AG09319 (cell line): Measurements from ENCODE around the gene DDX49.

Source experiments
- DNase-seq: peaks from one replicate; pipeline ENCODE4 v3.0.0-alpha.2; 2010; ENCODE audit warnings: low read depth; ENCODE audit errors: extremely low read depth
- TF ChIP-seq, protein P1 (sequence below): IDR thresholded peaks from 2 replicates; pipeline ENCODE4 v1.5.1; 2011; ENCODE audit warnings: low read depth, mild to moderate bottlenecking, inconsistent platforms, low read length, moderate library complexity

DDX49 gene

DNA sequence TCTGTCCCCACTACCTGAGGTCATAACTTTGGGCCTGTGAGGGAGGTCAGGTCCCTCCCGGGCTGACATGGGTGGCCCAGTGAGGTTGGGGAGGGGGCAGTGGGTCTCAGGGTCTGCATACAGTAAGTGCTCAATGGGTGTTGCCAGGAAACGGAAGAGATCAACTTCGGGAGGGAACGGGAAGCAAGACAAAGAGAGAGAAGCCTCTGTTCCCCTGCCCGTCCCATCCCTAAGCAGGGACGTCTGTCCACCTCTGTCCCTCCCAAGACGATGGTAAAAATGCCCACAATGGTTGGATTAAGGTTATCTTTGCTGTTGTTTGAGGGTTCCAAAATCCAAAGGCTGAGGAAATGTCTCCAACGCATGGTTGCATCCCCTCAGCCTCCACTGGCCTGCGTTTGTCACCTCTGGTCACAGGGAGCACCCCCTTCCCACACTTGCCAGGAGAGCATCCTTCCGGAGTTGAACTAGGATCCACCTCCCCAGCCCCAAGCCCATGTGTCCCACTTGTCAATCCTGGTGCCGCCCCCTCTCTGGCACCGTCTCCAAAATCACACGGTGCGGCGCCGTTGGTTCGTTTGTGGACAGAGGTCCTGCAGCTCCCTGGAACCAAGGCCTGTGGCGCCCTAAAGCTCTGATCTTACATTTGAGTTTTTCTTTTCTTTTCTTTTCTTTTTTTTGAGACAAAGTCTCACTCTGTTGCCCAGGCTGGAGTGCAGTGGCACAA is 22.3 kb downstream of the DDX49 start:
- DNase-seq: no peak
- TF ChIP-seq, protein P1, sequence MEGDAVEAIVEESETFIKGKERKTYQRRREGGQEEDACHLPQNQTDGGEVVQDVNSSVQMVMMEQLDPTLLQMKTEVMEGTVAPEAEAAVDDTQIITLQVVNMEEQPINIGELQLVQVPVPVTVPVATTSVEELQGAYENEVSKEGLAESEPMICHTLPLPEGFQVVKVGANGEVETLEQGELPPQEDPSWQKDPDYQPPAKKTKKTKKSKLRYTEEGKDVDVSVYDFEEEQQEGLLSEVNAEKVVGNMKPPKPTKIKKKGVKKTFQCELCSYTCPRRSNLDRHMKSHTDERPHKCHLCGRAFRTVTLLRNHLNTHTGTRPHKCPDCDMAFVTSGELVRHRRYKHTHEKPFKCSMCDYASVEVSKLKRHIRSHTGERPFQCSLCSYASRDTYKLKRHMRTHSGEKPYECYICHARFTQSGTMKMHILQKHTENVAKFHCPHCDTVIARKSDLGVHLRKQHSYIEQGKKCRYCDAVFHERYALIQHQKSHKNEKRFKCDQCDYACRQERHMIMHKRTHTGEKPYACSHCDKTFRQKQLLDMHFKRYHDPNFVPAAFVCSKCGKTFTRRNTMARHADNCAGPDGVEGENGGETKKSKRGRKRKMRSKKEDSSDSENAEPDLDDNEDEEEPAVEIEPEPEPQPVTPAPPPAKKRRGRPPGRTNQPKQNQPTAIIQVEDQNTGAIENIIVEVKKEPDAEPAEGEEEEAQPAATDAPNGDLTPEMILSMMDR: no peak

DNA sequence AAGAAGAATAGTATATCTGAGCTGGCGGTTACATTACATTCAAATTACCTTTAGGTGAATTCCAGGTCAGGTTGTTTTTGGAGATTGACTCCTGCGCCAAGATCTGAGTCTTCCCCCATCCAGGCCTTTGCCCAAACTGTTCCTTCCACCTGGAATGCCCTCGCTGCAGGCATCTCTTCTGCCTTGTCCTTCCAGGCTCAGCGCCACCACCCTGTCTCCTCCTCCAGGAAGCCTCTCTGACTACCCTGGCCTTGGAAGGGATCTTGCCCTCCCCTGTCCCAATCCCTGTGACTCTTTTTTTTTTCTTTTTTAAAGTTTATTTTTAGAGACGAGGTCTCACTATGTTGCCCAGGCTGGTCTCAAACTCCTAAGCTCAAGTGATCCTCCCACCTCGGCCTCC is 23.2 kb downstream of the DDX49 start:
- no peak for DNase-seq
- TF ChIP-seq, protein P1: no peak

DNA sequence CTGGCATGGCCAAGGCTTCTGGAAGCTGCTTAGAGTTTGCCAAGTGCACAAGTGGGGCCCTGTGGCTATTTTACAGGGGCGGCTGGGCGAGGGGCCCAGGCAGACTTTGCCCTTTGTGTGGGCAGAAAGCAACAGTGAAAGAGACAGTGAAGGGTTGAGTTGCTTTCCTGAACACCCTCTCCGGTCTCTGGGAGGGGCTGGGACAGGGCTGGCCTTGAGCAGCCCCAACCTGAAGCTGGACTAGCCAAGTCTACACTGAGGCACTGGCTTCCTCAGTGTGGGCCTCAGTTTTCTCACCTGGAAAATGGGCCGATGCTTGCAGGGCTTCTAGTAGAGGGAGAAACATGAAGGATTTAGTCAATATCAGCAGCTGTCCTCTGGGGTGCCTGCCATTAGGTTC is 23.9 kb downstream of the DDX49 start:
- TF ChIP-seq, protein P1: no peak

DNA sequence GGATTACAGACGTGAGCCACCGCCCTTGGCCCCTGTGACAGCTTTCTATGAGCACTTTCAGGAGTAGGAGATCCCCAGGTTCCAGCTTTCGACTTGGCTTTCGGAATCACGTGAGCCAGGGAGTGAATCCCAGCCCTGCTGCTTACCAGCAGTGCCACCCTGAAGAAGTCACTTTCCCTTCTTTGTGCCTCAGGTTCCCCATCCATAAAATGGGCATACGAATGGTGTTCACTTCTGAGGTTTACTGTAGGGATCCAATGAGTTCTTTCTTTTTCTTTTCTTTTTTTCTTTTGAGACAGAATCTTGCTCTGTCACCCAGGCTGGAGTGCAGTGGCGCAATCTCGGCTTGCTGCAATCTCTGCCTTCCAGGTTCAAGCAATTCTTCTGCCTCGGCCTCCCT is 25.8 kb downstream of the DDX49 start:
- no peak for DNase-seq
- TF ChIP-seq, protein P1: no peak

More for the DNA sequence above, 23.9 kb downstream of the DDX49 start:
- no peak for DNase-seq

DNA sequence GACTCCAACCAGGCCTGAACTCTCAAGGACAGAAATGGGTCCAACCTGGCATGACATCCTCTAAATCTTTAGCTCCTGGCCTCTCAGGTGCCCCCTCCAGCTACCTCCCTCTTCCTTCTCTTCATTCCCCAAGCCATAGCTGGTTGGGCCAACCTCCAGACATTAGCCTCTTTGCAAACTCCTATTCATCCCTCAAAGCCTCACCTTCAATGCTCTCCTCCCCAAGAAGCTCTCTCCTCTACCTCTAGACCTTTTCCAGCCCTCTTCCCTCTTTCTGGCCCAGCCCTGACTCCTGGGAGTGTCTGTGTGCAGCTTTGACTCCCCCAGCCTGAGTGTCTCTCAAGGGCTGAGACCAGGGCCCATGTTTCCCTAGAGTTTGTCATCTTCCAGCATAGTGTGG is 26.8 kb downstream of the DDX49 start:
- TF ChIP-seq, protein P1: no peak
- DNase-seq: no peak

DNA sequence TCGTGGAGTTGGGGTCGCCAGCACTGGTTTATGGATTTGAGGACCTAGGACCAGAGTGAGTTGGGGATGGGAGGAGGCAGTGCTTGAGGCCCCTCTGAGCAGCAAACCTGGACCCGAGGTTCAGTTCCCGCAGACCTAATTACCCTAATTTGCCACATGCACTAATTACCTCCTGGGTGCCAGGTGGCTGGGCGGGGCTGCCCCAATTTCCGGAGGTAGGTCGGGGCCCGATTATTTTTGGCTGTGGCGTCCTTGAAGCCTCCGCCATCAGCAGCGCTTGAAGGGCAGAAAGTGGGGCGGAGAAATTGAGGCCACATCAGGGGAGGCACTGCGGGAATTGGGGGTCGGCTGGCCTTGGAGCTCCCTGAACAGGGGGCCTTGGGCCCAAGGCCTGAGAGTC is 27.4 kb downstream of the DDX49 start:
- DNase-seq: no peak

More for the DNA sequence above, 27.4 kb downstream of the DDX49 start:
- TF ChIP-seq, protein P1: no peak
